Measurements from ENCODE around the gene GPR50.

- TF ChIP-seq ZFP3 (tag by site-specific recombination; IDR thresholded peaks at IDR 0.05; ENCODE audit: low read depth) (no peak), PATZ1 (tag by site-specific recombination; IDR thresholded peaks at IDR 0.05) (no peak), CTCF (tag by site-specific recombination; IDR thresholded peaks at IDR 0.05) (no peak), ZBTB48 (tag by site-specific recombination; IDR thresholded peaks at IDR 0.05) (no peak), ZNF148 (tag by site-specific recombination; IDR thresholded peaks at IDR 0.05; ENCODE audit: borderline replicate concordance) (no peak), ZNF692 (tag by site-specific recombination; IDR thresholded peaks at IDR 0.05) (no peak), ZNF174 (tag by site-specific recombination; IDR thresholded peaks at IDR 0.05) (no peak), ZNF335 (tag by site-specific recombination; conservative IDR thresholded peaks at IDR 0.05) (no peak), KLF7 (tag by site-specific recombination; IDR thresholded peaks at IDR 0.05; ENCODE audit: borderline replicate concordance) (no peak), ZNF843 (tag by site-specific recombination; IDR thresholded peaks at IDR 0.05) (no peak), ZFP37 (tag by site-specific recombination; IDR thresholded peaks at IDR 0.05) (no peak)
Observed at GRCh38 chrX:151206871-151207270, 30.5 kb downstream of the GPR50 start.
